NCI-H460 (cell line): ENCODE measurements around the gene KCNK2. TPM values are rescaled to one million over a fixed set of nuclear protein-coding genes. Genes with fewer than 3 reads are reported as not detected.

Experiments
- DNase-seq: peaks from one replicate; pipeline ENCODE4 v3.0.0-alpha.2; 2016; ENCODE audit warnings: low read depth; ENCODE audit errors: extremely low read depth
- polyA plus RNA-seq: library from polyadenylated mRNA; depleted of rRNA; stranded (reverse); fragments of >200 nt; gene quantifications from 2 replicates; pipeline ENCODE4 v1.2.3, GENCODE V29; 2014; cell fraction: nucleus; rRNA removed
- total RNA-seq: library from RNA; depleted of rRNA; stranded (reverse); fragments of >200 nt; shearing (Covaris generic); gene quantifications from 2 replicates; pipeline ENCODE4 v1.2.3, GENCODE V29; 2014; rRNA removed

The KCNK2 gene, protein sequence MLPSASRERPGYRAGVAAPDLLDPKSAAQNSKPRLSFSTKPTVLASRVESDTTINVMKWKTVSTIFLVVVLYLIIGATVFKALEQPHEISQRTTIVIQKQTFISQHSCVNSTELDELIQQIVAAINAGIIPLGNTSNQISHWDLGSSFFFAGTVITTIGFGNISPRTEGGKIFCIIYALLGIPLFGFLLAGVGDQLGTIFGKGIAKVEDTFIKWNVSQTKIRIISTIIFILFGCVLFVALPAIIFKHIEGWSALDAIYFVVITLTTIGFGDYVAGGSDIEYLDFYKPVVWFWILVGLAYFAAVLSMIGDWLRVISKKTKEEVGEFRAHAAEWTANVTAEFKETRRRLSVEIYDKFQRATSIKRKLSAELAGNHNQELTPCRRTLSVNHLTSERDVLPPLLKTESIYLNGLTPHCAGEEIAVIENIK
- 14.7 and 16.4 TPM in 2 replicates for total RNA-seq
- 8.2 and 10.3 TPM in 2 replicates for polyA plus RNA-seq

DNA sequence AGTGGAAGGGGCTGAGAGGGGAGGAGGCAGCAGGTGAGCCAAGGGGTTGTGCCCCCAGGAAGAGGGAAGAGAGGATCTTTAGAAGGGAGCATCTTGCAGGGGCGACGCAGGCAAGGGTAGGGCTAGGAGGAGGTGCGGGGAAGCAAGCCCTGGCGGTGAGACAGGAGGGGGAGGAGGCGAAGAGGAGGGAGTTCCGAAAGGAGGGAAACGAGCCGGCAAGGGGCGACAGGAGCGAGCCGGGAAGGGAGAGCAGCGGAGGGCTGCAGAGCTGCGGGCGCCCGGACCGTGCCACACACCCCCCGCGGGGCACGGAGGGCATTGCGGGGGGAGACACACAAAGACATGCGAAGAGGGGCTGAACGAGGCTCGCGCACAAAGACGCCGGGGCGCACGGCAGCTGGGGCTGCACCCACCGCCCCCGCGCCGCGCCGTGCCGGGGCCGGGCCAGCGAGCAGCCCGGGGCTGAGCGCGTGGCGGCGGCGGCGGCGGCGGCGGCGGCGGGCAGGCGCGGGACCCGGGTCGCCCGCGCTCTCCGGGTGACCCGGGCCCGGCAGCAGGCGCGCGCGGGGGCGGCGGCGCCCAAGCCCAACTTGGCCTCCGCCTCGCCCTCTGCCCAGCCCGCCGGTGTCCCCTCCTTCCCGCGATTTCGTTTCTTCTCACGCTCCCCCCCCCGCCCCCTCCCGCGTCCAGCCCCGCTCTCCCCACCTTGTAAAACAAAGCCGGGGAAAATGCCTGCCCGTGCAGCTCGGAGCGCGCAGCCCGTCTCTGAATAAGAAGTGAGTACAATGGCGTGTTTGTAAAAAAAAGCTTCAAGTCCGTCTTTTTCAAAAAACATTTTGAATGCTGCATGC is at the start of gene KCNK2:
Gene KCNK2 (plus strand): TSS at position 206 of the 851 bp plus-strand sequence. CDS start 649 bp downstream, outside the sequence.
- peak; percentile 36 for DNase-seq

DNA sequence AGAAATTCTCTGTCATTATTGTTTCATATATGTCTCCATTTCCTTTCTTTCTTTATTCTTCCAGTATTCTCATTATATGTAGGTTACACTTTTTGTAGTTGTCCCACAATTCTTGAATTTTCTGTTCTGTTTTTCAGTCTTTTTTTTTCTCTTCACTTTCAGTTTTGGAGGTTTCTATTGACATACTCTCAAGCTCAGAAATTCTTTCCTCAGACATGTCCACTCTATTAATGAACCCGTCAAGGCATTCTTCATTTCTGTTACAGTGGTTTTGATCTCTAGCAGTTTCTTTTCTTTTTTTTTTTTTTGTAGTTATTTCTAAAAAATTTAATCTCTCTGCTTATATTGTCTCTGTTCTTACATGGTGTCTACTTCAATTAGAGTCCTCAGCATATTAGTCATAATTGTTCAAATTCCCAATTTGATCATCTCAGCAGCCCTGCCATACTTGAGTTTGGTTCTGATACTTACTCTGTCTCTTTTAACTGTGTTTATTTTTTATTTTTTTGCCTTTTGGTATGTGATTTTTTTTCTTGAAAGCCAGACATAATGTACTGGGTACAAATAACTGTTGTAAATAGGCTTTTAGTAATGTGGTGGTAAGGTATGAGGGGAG is 49.5 kb upstream of the KCNK2 start:
- DNase-seq: no peak

DNA sequence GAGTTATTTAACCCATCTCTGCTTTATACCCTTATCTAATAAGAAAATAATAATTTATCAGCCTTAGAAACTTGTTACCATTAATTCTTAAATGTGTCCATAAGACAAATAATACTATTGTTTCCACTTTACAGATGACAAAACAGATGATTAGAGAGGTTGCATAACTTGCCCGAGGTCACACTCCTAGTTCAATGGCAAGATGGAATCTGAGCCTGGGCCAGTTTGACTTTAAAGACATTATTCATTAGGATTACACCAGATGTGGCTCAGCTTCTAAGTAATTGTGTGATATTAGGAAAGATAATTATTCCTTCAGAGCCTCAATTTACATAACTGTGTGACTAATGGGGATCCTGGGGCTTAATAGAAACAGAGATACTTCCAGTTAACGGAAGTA is 42.3 kb upstream of the KCNK2 start:
- DNase-seq: no peak

DNA sequence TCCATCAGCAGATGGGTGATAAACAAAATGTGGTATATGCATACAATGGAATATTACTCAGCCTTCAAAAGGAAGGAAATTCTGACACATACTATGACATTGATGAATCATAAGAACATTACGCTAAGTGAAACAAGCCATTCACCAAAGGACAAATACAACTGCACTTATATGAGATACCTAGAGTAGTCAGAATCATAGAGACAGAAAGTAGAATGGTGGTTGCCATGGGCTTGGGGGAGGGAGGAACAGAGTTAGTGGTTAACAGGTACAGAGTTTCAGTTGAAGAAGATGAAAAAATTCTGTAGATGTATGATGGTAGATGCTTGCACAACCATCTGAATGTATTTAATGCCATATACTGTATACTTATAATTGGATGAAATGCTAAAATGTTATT is 39.1 kb upstream of the KCNK2 start:
- DNase-seq: no peak

DNA sequence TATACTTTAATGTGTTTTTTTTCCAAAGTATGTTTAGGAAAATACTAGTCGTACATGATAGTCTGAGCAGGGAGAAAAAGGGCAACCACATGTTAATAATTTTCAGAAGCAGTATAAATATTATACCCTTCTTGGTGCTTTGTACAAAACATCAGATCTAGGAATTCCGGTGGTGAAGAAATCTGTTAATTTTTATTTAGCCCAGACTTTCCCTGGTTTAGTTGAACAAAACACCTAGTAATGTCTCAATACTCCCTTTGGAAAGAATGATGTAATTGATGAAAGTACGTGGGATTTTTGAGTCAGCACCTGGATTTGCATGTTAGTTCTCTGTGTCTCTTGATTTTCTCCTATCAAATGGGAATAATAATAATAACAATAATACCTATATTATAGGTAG is 38.4 kb upstream of the KCNK2 start:
- DNase-seq: no peak

DNA sequence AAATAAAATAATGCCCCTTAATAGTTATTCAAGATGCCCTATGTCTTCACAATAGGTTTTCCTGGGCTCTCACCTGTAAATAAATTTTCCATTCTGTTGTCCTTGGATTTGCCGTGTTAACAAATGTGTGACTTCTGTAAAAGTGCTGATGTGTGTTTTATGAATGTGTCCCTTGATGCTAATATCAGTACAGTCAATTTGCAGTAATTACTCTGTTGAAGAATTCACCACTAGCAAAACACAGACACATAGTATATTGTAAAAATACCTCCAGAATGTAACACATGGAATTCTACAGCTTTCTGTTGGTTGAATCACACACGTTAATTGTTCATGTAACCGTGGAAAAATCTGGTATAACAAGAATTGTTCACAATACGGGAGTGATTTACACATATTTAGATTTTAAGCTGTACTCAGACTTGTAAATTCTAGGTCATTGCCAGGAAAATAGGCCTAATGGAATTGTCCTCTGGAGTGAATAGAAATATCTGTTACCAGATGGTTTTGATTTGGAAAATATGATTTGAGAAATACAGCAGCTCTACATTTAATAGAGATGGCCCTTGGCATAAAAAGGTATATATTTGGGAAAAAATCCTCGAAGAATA is 36.7 kb upstream of the KCNK2 start:
- DNase-seq: no peak

DNA sequence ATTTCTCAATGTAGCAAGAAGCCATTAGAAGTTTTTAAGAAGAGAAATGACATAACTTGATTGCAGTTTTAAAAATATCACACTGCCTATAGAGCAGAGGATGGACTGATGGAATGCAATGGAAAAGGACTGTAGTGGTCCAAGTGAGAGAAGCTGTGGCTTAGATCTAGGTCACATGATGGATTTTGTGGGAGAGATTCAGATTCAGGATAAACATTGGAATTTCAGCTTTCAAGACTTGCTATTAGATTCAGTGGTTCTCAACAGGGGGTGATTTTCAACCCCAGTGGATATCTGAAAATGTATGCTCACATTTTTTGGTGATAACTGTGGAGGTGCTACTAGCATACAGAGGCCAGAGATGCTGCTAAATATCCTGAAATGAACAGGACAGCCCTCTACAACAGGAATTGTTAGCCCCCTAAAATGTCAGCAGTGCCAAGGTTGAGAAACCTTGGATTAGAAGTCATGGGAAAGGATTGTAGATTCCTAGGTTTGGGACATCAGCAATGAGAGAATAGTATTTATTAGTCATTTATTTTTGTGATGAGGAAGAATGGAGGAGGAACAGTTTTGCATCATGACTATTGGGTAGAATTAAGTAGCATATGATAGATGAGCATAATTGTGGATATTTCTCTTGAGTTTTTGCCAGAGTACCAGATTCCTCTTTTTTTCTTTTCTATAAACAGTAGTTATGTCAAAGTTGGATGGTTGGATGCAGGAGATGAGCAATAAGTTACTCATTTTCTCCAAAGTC is 30.1 kb upstream of the KCNK2 start:
- no peak for DNase-seq

DNA sequence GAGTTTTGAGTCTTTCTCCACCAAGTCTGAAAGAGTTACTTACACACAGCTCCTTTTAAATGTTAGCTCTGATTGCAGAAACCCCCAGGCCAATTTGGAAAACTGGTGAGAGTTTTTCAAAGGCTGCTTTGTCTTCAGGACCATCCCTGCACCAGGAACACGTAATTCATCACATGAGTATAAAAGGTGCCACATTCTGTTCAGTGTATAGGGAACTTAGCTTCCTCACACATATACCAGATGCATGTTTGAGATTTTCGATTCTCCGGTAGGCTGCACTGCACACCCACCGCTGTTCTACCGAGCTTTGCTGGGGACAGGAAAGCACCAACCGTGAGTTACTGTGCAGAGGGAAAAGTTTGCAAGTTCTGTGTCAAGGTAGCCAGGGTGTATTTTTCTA is 28.3 kb upstream of the KCNK2 start:
- no peak for DNase-seq

DNA sequence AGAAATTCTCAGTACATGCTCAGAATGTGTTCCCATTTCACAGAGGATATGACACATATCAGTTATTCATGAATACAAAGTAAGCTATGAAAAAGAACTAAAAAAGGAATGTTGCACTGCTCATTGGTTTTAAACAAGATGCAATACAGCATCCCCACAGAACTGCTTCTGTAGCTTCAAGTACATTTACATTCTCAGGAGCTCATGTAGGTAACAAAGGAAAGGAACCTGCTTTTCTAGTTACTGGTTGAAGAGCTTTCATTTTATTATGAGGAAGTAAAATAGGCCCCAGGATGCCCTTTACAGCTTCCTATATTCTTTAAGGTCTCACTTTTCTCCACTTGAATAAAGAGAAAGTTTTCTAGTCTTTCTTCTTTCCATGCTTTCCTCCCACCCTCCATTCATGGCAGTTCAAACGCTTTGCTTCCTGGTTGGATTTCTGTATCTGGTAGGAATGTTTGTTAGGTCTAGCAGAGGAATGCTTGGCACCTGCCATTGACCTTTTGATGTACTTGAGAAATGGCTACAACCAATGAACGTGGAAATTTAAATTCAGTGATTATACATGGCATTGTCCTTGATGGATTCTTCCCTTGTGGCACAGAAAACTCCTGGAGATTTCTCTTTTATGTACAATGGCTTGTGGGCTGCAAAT is 27.1 kb upstream of the KCNK2 start:
- no peak for DNase-seq

DNA sequence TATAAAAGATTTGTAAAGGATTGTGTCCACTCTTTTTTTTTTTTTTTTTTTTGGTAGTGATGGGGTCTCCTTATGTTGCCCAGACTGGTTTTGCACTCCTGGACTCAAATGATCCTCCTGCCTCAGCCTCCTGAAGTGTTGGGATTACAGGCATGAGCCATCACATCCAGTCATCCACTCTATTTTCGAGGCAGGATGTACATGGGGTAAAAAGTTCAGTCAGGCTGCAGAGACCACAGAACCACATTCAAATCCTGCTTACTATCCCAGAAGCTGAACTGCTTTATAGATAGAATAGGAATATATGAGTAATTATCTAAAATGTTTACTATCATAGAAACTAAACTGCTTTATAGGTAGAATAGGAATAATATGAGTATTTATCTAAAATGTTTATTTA is 26.0 kb upstream of the KCNK2 start:
- DNase-seq: no peak

DNA sequence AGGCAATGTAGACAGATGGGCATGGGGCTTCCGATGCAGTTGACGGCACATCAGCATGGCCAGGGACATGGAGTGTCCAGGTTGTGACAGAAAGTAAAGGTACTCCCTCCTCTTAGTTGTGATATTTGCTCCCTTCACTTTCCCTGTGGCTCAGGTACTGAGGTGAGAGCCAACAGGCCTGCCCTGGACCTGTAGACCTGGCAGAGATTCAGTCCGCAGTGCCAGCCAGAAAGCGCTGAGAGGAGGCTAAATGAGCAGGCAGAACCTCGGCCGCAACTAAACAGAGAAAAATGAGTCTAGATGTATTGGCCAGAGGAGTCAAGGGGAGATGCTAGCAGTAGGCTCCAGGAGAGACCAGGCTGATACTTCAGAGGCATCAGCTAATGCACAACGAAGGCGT is 22.6 kb upstream of the KCNK2 start:
- DNase-seq: no peak

DNA sequence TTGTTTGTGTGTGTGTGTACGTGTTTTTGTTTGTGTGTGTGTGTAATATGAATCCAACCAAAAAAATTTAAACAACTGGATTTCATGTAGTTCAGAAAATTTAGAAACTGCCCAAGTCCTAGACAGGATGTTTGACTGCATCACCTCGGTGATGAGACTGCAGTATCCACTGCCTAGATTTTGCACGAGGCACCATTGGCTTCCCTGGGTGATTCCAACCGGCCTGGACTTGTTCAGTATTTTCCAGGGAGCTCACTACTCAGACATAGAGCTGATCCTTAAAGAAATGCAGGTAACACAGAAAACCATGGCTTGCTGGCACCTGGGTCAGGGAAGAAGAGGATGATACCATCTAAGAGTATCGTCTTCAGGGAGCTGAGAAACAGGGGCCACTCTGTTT is 18.2 kb upstream of the KCNK2 start:
- DNase-seq: no peak

DNA sequence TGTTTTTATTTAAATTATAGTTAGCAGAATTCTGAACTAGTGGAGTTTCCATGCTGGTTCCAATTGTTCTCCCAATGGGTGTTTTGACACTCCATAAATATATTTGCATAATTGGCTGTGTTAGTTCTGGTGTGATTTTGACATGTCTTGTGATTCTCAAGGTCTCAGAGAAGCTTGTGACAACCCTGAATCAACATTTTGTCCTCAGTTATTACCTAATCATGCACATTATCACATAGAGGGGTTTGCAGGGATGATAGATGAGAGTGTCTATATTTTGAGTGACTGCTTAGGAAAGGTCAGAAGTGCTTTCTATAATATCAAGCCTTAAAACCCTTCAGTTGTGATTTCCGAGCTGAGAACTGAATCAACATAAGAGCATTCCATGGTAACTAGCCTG is 11.5 kb upstream of the KCNK2 start:
- no peak for DNase-seq

DNA sequence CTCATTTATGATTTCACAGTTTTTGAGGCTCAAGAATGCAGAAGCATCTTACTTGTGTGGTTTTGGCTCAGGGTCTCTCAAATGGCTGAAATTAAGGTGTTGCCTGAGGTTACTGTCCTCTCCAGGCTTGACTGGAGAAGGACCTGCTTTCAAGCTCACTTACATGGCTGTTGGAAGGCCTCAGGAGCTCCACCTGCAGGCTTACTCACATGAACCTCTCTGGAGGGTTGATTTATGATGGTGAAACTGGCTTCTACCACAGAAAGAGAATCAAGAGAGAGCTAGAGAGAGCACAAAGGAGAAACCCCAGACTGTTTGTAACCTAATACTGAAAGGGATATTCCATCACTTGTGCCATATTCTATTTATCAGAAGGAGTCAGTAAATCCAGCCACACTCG is 6.2 kb upstream of the KCNK2 start:
- DNase-seq: peak; percentile 63

DNA sequence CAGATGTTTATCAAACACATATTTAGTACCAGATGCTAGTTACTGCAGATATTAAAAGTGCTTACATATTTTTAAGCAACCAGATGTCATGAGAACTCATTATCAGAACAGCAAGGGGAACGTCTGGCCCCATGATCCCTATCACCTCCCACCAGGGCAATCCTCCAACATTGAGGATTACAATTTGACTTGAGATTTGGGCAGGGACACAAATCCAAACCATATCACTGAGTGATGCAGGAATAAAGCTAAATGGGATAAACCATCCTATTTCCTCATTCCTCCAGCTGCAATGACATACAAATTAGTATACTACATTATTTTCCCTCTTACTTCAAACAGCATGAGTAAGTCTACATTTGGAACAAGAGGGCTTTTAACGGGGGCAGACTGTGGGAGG is 3.1 kb upstream of the KCNK2 start:
- no peak for DNase-seq

DNA sequence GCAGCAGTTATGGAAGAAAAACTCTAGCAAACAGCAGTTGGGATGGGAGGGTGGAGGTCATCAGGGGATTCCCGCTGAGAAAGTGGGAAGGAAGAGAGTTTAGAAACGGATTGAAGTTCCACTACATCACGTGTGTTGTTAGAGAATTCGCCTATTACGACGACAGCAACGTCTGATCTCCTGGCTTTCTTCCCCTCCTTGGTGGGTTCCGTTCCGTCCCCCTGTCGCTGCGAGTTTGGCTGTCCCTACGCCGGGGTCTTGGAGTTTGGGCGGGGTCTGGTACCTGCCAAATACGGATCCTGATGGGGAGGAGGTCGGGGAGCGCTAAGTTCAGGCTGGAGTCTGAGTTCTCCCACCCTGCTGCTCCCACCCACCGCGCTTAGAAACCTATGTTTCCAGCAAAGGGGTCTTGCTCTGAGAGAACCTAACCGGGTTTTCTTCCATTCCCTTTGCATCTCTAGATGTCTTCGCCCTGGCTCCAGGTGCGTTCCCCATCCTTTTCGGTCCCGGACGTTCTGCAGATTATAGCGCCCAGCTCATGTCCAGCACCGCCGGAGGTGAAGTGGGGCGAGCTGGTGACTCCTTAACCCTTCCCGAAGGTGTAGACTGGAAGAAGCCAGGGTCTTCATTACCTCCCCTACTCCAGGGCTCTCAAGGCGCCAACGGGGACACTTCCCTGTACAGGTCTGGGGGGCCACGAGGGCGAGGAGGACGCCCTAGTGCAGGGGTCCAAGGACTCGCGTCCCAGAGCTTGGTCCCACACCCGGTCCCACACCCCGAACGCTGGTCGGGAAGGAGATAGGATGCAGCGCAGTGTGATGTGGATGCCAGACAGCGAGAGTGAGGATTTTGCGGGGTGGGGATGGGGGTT is 641 bp upstream of the KCNK2 start:
- no peak for DNase-seq

DNA sequence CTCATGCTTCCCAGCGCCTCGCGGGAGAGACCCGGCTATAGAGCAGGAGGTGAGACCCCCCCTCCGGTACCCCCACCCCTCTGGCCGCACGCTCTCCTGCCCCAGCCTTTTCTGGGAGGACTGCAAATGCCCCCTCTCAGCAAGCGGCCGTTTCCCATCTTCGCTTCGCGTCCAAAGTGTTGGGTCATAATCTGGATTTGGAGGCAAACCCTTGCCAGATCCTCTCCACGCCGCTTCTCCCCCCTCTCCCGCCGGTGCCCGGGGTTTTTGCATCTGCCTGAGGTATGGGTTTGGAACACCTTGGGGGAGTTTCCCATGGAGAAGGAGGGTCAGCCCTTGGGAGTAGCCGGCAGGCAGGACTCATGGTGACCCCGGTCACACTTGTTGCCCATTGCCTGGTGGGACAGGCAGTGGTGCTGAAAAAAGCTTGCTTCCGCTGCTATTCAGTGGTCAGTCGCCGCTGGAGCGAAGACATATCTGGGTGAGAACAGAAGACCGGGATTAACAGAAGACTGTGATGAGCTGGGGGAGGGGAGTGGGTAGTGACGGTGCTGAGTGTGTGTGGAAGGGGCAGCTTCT is 935 bp downstream of the KCNK2 start:
- peak; percentile 73 for DNase-seq

DNA sequence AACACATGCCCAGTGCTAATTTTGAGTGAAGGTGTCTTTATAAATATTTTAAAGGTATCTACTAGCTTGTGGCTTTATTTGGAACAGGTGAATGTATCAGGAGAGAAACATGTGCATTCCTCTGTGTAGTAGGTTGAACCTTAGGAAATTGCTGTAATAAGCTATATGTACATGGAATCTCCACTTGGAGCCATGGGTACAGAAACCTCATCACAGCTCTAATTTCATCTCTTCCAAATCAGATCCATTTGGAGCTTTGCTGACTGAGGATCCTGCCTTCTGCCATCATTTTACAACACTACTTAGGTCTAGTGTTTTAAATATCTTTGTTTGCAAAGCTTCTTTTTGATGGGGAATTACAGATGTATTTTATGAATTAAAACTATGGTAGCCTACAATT is 2.1 kb downstream of the KCNK2 start:
- no peak for DNase-seq
